Retina (tissue), 1 donor: Measurements from ENCODE around the gene SEC31A.
A peak's percentile ranks its signal among the peaks of the same experiment; 100 is the strongest.
"Not testable (repeated sequence)": the region's sequence is repeated elsewhere in the genome, so short reads cannot be mapped to it uniquely, and the experiment has no call there.

Source experiments
- DNase-seq: peaks from one replicate; pipeline ENCODE4 v3.0.0-alpha.2; 2016

Gene SEC31A

GRCh38 chr4:82890901-82891706, at the start of gene SEC31A:
TSS of gene SEC31A (minus strand) at chr4:82891153. CDS start at chr4:82881936, 9,217 bp downstream.
- DNase-seq, result peak; percentile 99

GRCh38 chr4:82939414-82939813, 48.5 kb upstream of the SEC31A start:
- no peak for DNase-seq

GRCh38 chr4:82934441-82934840, 43.5 kb upstream of the SEC31A start:
- no peak for DNase-seq

GRCh38 chr4:82930848-82931755, 40.1 kb upstream of the SEC31A start:
- DNase-seq, result no peak

GRCh38 chr4:82921795-82922194, 30.8 kb upstream of the SEC31A start:
- no peak for DNase-seq

GRCh38 chr4:82919386-82919785, 28.4 kb upstream of the SEC31A start:
- no peak for DNase-seq

GRCh38 chr4:82918091-82918490, 27.1 kb upstream of the SEC31A start:
- no peak for DNase-seq

GRCh38 chr4:82913968-82914367, 23.0 kb upstream of the SEC31A start:
- DNase-seq, result not testable (repeated sequence)

- no peak for DNase-seq
Observed at GRCh38 chr4:82913305-82913704, 22.4 kb upstream of the SEC31A start.

GRCh38 chr4:82909326-82909725, 18.4 kb upstream of the SEC31A start:
- DNase-seq, result no peak

- DNase-seq, result no peak
Observed at GRCh38 chr4:82906469-82906868, 15.5 kb upstream of the SEC31A start.

GRCh38 chr4:82905205-82905604, 14.3 kb upstream of the SEC31A start:
- DNase-seq, result no peak

- no peak for DNase-seq
Observed at GRCh38 chr4:82903737-82904136, 12.8 kb upstream of the SEC31A start.

- no peak for DNase-seq
Observed at GRCh38 chr4:82901183-82901718, 10.3 kb upstream of the SEC31A start.

- peak; percentile 99 for DNase-seq
Observed at GRCh38 chr4:82900411-82901182, 9.6 kb upstream of the SEC31A start, which contains the start of gene THAP9. TSS of gene THAP9 (plus strand) at chr4:82900735. CDS start at chr4:82900803, 68 bp downstream.

- DNase-seq, result no peak
Observed at GRCh38 chr4:82900066-82900410, 9.1 kb upstream of the SEC31A start.

GRCh38 chr4:82899374-82900065, 8.6 kb upstream of the SEC31A start:
- DNase-seq, result no peak

GRCh38 chr4:82898322-82899243, 7.6 kb upstream of the SEC31A start:
- DNase-seq, result no peak

GRCh38 chr4:82896755-82897154, 5.8 kb upstream of the SEC31A start:
- DNase-seq, result no peak

GRCh38 chr4:82893942-82894341, 3.0 kb upstream of the SEC31A start:
- no peak for DNase-seq

GRCh38 chr4:82892467-82892802, 1.5 kb upstream of the SEC31A start:
- no peak for DNase-seq
